H1 (cell line): ENCODE measurements around the gene SPOCK1.

Experiments used
- ASH2L ChIP-seq: fragments of 200-600, 300-600 bp; sonication (generic); IDR thresholded peaks from one replicate; pipeline ENCODE4 v1.7.1; 2017; ENCODE audit warnings: low read length
- CBX5 ChIP-seq: fragments of 300-800, 300-1000 bp; sonication (generic); IDR thresholded peaks from 2 replicates; pipeline ENCODE4 v1.7.1; 2016; ENCODE audit warnings: antibody characterized with exemption, low read length, low read depth
- CREB1 ChIP-seq: IDR thresholded peaks from 2 replicates; pipeline ENCODE4 v1.6.1; 2012; ENCODE audit warnings: inconsistent platforms
- EP300 ChIP-seq, 2 experiments: IDR thresholded peaks; 1 replicate in 1 of 2; 2 replicates in 1 of 2; pipeline ENCODE4 v1.6.1; 2011 to 2012; ENCODE audit warnings: low read depth in 2 of 2, low read length in 2 of 2, mild to moderate bottlenecking in 2 of 2, borderline replicate concordance in 1 of 2, inconsistent platforms in 1 of 2, moderate library complexity in 1 of 2
- PHF8 ChIP-seq: fragments of 200-600 bp; sonication (generic); conservative IDR thresholded peaks from 2 replicates; pipeline ENCODE4 v1.7.1; 2012; ENCODE audit warnings: low read depth, mild to moderate bottlenecking, inconsistent platforms, low read length, moderate library complexity
- POLR2A ChIP-seq, 2 experiments: IDR thresholded peaks; 1 replicate in 1 of 2; 2 replicates in 1 of 2; pipeline ENCODE4 v1.6.1; 2011; ENCODE audit warnings: low read depth in 2 of 2, low read length in 2 of 2, mild to moderate bottlenecking in 2 of 2; ENCODE audit errors: control extremely low read depth in 1 of 2
- RXRA ChIP-seq: IDR thresholded peaks from 2 replicates; pipeline ENCODE4 v1.6.1; 2011; ENCODE audit warnings: low read depth, mild to moderate bottlenecking, low read length, moderate library complexity; ENCODE audit not compliant: insufficient read depth
- SIN3A ChIP-seq, 2 experiments: IDR thresholded peaks in 1 of 2; conservative IDR thresholded peaks in 1 of 2; 2 replicates each; pipeline ENCODE4 v1.6.1; 2011 to 2012; ENCODE audit warnings: low read length in 2 of 2, improper control_type of control experiment in 1 of 2, low read depth in 1 of 2, mild to moderate bottlenecking in 1 of 2
- YY1 ChIP-seq: IDR thresholded peaks from 2 replicates; pipeline ENCODE4 v1.6.1; 2011; ENCODE audit warnings: low read depth, mild to moderate bottlenecking, low read length
- TF ChIP-seq, protein P1 (sequence below), 3 experiments: IDR thresholded peaks; 1 replicate in 2 of 3; 2 replicates in 1 of 3; pipeline versions ENCODE4 v1.5.1 to v1.6.1; 2011; ENCODE audit warnings: low read length in 3 of 3, mild to moderate bottlenecking in 3 of 3, inconsistent platforms in 2 of 3, low read depth in 1 of 3, moderate library complexity in 1 of 3; ENCODE audit not compliant: insufficient read depth in 1 of 3; ENCODE audit errors: control extremely low read depth in 1 of 3
- TF ChIP-seq, protein P2 (sequence below): IDR thresholded peaks from 2 replicates; pipeline ENCODE4 v1.6.1; 2012; ENCODE audit warnings: low read length, inconsistent platforms

DNA sequence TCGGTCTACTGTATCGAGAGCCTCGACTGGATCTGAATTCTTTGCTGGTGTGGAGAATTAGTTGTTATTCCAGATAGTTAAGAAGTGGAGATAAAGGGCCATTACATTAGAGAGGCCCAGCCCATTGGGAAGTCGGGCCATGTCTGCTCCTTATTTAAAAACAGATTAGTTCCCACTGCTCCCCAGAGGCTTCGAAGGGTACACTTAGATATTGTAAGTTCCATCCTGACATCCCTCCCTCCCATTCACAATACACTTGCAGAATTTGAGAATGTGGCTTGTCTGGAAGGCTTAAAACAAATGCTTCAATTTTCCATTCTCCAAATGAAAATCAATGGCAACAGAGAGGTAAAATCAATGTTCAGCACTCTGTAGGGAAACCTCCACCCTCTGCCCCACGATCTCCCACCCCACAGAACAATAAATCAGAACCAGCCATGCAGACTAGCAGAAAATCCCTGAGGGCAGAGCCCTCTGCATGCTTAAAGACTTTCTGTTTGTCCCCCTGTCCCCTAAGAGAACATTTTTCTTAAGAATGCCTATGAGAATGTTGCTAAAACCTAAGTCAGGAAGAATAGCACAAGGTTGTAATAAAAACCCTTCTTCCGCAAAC lies 364.1 kb downstream of the SPOCK1 start:
- TF ChIP-seq, protein P1, sequence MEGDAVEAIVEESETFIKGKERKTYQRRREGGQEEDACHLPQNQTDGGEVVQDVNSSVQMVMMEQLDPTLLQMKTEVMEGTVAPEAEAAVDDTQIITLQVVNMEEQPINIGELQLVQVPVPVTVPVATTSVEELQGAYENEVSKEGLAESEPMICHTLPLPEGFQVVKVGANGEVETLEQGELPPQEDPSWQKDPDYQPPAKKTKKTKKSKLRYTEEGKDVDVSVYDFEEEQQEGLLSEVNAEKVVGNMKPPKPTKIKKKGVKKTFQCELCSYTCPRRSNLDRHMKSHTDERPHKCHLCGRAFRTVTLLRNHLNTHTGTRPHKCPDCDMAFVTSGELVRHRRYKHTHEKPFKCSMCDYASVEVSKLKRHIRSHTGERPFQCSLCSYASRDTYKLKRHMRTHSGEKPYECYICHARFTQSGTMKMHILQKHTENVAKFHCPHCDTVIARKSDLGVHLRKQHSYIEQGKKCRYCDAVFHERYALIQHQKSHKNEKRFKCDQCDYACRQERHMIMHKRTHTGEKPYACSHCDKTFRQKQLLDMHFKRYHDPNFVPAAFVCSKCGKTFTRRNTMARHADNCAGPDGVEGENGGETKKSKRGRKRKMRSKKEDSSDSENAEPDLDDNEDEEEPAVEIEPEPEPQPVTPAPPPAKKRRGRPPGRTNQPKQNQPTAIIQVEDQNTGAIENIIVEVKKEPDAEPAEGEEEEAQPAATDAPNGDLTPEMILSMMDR (IDR thresholded peaks at IDR 0.05; ENCODE audit: control extremely low read depth in 1 of 3, insufficient read depth in 1 of 3, low read depth in 1 of 3, low read length in 3 of 3), result no peak
- no peak for TF ChIP-seq EP300 (IDR thresholded peaks at IDR 0.05; ENCODE audit: borderline replicate concordance in 1 of 2, low read depth in 2 of 2, low read length in 2 of 2)
- TF ChIP-seq SIN3A (conservative IDR thresholded peaks at IDR 0.05 in 1 of 2, IDR thresholded peaks at IDR 0.05 in 1 of 2; ENCODE audit: low read depth in 1 of 2, low read length in 2 of 2), result no peak
- no peak for TF ChIP-seq POLR2A (IDR thresholded peaks at IDR 0.05; ENCODE audit: control extremely low read depth in 1 of 2, low read depth in 2 of 2, low read length in 2 of 2)
- TF ChIP-seq, protein P2, sequence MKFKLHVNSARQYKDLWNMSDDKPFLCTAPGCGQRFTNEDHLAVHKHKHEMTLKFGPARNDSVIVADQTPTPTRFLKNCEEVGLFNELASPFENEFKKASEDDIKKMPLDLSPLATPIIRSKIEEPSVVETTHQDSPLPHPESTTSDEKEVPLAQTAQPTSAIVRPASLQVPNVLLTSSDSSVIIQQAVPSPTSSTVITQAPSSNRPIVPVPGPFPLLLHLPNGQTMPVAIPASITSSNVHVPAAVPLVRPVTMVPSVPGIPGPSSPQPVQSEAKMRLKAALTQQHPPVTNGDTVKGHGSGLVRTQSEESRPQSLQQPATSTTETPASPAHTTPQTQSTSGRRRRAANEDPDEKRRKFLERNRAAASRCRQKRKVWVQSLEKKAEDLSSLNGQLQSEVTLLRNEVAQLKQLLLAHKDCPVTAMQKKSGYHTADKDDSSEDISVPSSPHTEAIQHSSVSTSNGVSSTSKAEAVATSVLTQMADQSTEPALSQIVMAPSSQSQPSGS, result no peak
- TF ChIP-seq YY1, result no peak
- TF ChIP-seq RXRA, result no peak
- TF ChIP-seq ASH2L, result no peak
- TF ChIP-seq CBX5, result no peak
- no peak for TF ChIP-seq PHF8
- no peak for TF ChIP-seq CREB1
